BE2C (cell line): ENCODE results near the gene ACBD6.
A peak's percentile ranks its signal among the peaks of the same experiment; 100 is the strongest.

Source experiments
- DNase-seq: peaks from one replicate; pipeline ENCODE4 v3.0.0-alpha.2; 2020
- H3K27me3 ChIP-seq: fragments of 250-450 bp; sonication (Bioruptor Pico); 2 replicates; pipeline ENCODE4 v1.5.1; 2020; ENCODE audit warnings: mild to moderate bottlenecking
- H3K36me3 ChIP-seq: fragments of 250-450 bp; sonication (Bioruptor Pico); 2 replicates; pipeline ENCODE4 v1.5.1; 2020; ENCODE audit warnings: mild to moderate bottlenecking
- H3K4me1 ChIP-seq: fragments of 250-450 bp; sonication (Bioruptor Pico); 2 replicates; pipeline ENCODE4 v1.5.1; 2020
- H3K4me3 ChIP-seq: 2 replicates; pipeline ENCODE4 v1.5.1; 2011; ENCODE audit warnings: low read depth, low read length
- H3K9me3 ChIP-seq: fragments of 250-450 bp; sonication (Bioruptor Pico); 2 replicates; pipeline ENCODE4 v1.5.1; 2020
- CTCF ChIP-seq: IDR thresholded peaks from 2 replicates; pipeline ENCODE4 v1.5.1; 2012; ENCODE audit warnings: mild to moderate bottlenecking, low read depth, low read length

The ACBD6 gene

GRCh38 chr1:180501865-180502360 lies 464 bp downstream of the ACBD6 start:
- no peak for TF ChIP-seq CTCF
- H3K4me1 ChIP-seq = no peaks in the 10 kb centered on the region
- no peak for DNase-seq
- no peaks in the 10 kb centered on the region for H3K27me3 ChIP-seq
- H3K4me3 ChIP-seq = peak overlapping the region; percentile 97
- peaks cover 2% of the 10 kb centered on the region; the same call in 1 of the 2 replicates for H3K36me3 ChIP-seq
- H3K9me3 ChIP-seq = no peaks in the 10 kb centered on the region

DNA sequence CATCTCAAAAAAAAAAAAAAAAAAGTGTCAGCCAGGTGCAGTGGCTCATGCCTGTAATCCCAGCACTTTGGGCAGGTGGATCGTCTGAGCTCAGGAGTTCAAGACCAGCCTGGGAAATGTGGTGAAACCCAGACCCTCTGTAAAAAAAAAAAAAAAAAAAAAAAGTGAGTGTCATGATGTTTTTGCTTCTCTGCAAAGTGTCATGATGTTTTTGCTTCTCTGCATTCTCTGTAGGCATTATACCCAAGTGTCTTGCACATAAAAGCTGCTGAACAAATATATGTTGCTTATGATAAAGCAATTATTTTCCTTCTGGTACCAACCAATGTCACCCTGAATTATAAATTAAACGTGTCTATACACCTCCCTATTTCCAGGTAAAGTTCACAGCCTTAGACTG lies 1.7 kb downstream of the ACBD6 start:
- Histone ChIP-seq H3K9me3 (no peaks in the 10 kb centered on the region), H3K4me3 (no peak overlapping the region)

GRCh38 chr1:180498594-180498993 lies 3.8 kb downstream of the ACBD6 start:
- Histone ChIP-seq H3K36me3 (peaks cover 13% of the 10 kb centered on the region), H3K9me3 (no peaks in the 10 kb centered on the region), H3K4me1 (no peaks in the 10 kb centered on the region), H3K4me3 (no peak overlapping the region), H3K27me3 (no peaks in the 10 kb centered on the region)
- DNase-seq = no peak
- no peak for TF ChIP-seq CTCF

More for the DNA sequence above, 1.7 kb downstream of the ACBD6 start:
- H3K27me3 ChIP-seq = no peaks in the 10 kb centered on the region
- no peak for TF ChIP-seq CTCF
- H3K4me1 ChIP-seq = no peaks in the 10 kb centered on the region
- DNase-seq = no peak
- peaks cover 7% of the 10 kb centered on the region for H3K36me3 ChIP-seq

DNA sequence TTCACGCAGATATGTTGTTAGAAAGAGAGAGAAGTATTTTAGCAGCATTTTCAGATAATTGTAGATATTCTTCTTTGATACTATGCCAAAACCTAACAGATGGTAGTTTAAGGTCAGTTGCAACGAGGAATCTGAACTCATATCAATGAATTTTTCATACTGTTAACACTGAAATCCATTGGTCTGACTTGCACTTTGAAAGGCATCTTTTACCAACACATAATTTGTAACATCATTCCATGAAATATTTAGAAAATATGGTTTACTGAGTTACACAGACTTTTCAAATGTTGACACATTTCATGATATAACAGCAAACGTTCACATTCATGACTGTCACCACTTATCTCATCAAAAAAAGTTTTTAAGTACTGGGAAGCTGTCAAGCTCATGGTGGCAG lies 4.6 kb downstream of the ACBD6 start:
- no peaks in the 10 kb centered on the region for H3K4me1 ChIP-seq
- no peak overlapping the region for H3K4me3 ChIP-seq
- TF ChIP-seq CTCF = no peak
- H3K36me3 ChIP-seq = peaks cover 14% of the 10 kb centered on the region
- no peaks in the 10 kb centered on the region for H3K27me3 ChIP-seq
- DNase-seq = no peak
- H3K9me3 ChIP-seq = no peaks in the 10 kb centered on the region

- Histone ChIP-seq H3K36me3 (peaks cover 21% of the 10 kb centered on the region), H3K9me3 (no peaks in the 10 kb centered on the region), H3K4me1 (no peaks in the 10 kb centered on the region), H3K27me3 (no peaks in the 10 kb centered on the region), H3K4me3 (no peak overlapping the region)
- TF ChIP-seq CTCF = no peak
- DNase-seq = no peak
Measured at GRCh38 chr1:180494370-180494769, 8.0 kb downstream of the ACBD6 start.

- Histone ChIP-seq H3K4me1 (no peaks in the 10 kb centered on the region), H3K9me3 (no peaks in the 10 kb centered on the region), H3K4me3 (no peak overlapping the region), H3K27me3 (no peaks in the 10 kb centered on the region), H3K36me3 (peaks cover 27% of the 10 kb centered on the region)
- DNase-seq = no peak
- no peak for TF ChIP-seq CTCF
Measured at GRCh38 chr1:180489976-180490375, 12.4 kb downstream of the ACBD6 start.
